ENCODE data around the gene JSRP1.

Gene JSRP1

DNA sequence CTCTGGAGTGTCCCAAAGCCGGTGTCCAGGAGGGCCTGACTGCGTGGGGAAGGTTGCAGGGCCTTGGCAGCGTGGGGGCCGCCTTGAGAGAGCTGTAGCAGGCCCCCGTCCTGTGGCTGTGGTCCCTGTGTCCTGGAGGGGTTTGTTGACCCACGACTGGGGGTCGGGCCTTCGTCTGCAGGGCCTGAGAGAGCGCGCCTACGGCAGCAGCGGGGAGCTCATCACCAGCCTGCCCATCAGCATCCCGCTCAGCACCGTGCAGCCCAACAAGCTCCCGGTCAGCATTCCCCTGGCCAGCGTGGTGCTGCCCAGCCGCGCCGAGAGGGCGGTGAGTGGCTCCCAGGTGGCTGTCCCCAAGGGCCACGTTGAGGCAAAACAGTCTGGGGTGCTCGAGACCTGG lies 38.6 kb downstream of the JSRP1 start:
- Histone ChIP-seq H3K4me3 (ENCODE audit: low read length) (no peak overlapping the region), H3K79me2 (ENCODE audit: control insufficient read depth, insufficient read depth, low read length) (no peaks in the 10 kb centered on the region), H3K79me1 (ENCODE audit: low read length) (no peaks in the 10 kb centered on the region), H4K5ac (ENCODE audit: low read length) (no peak overlapping the region), H3K4ac (ENCODE audit: low read depth, low read length) (no peak overlapping the region), H4K8ac (ENCODE audit: low read depth, low read length) (no peak overlapping the region), H2BK5ac (ENCODE audit: low read length) (no peak overlapping the region), H2AK5ac (ENCODE audit: low read length) (no peak overlapping the region), H3K23ac (ENCODE audit: low read length) (no peak overlapping the region), H3K27ac (ENCODE audit: low read depth, low read length) (no peak overlapping the region), H3K4me1 (ENCODE audit: control insufficient read depth, low read depth, low read length) (no peaks in the 10 kb centered on the region), H3K9ac (ENCODE audit: low read length) (no peak overlapping the region), H2BK15ac (replicated peaks; ENCODE audit: low read depth) (no peak overlapping the region), H3K27me3 (ENCODE audit: insufficient read depth, low read length, poor library complexity) (no peaks in the 10 kb centered on the region), H2BK120ac (ENCODE audit: low read depth, low read length) (no peak overlapping the region), H3K4me2 (ENCODE audit: low read length) (no peak overlapping the region), H3K18ac (ENCODE audit: low read length) (no peak overlapping the region), H3K36me3 (ENCODE audit: control insufficient read depth, insufficient read depth, low read length) (peaks cover 8% of the 10 kb centered on the region), H3K56ac (ENCODE audit: low read length) (no peak overlapping the region)
- WGBS (ENCODE audit: extremely low coverage, insufficient coverage, low lambda C conversion rate): no CpG with 5 or more reads among the region's 22 CpGs
- DNase-seq: no peak

DNA sequence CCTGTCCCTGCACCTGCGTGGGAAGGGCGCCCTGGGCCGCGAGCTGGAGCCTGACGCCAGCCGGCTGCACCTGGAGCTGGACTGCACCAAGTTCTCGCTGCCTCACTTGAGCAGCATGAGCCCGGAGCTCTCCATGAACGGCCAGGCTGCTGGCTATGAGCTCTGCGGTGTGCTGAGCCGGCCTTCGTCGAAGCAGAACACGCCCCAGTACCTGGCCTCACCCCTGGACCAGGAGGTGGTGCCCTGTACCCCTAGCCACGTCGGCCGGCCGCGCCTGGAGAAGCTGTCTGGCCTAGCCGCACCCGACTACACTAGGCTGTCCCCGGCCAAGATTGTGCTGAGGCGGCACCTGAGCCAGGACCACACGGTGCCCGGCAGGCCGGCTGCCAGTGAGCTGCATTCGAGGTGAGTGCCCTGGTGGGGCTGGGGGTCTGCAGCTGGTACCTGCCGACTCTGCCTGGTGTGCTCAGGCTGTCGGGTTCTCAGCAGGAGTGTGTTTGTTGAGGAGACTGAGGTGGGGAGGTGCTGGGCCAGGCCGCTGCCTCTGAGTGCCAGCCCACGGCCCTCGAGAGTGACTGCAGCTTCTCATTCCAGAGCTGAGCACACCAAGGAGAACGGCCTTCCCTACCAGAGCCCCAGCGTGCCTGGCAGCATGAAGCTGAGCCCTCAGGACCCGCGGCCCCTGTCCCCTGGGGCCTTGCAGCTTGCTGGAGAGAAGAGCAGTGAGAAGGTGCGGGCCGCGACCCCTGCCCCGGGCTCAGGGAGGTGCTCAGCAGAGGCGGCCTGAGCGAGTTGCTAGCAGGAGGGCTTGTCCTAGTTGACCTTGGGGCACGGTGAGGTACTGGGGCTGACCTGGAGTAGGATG lies 39.6 kb downstream of the JSRP1 start:
- DNase-seq: no peak
- Histone ChIP-seq H3K4me2 (ENCODE audit: low read length) (no peak overlapping the region), H3K4me1 (ENCODE audit: control insufficient read depth, low read depth, low read length) (no peaks in the 10 kb centered on the region), H3K9ac (ENCODE audit: low read length) (no peak overlapping the region), H4K8ac (ENCODE audit: low read depth, low read length) (no peak overlapping the region), H2BK15ac (replicated peaks; ENCODE audit: low read depth) (no peak overlapping the region), H3K27ac (ENCODE audit: low read depth, low read length) (no peak overlapping the region), H3K18ac (ENCODE audit: low read length) (no peak overlapping the region), H3K23ac (ENCODE audit: low read length) (no peak overlapping the region), H3K4ac (ENCODE audit: low read depth, low read length) (no peak overlapping the region), H3K56ac (ENCODE audit: low read length) (no peak overlapping the region), H4K5ac (ENCODE audit: low read length) (no peak overlapping the region), H2BK120ac (ENCODE audit: low read depth, low read length) (no peak overlapping the region), H3K4me3 (ENCODE audit: low read length) (no peak overlapping the region), H3K79me2 (ENCODE audit: control insufficient read depth, insufficient read depth, low read length) (no peaks in the 10 kb centered on the region), H3K79me1 (ENCODE audit: low read length) (no peaks in the 10 kb centered on the region), H3K27me3 (ENCODE audit: insufficient read depth, low read length, poor library complexity) (no peaks in the 10 kb centered on the region), H2BK5ac (ENCODE audit: low read length) (no peak overlapping the region), H3K36me3 (ENCODE audit: control insufficient read depth, insufficient read depth, low read length) (peaks cover 11% of the 10 kb centered on the region), H2AK5ac (ENCODE audit: low read length) (no peak overlapping the region)
- WGBS (ENCODE audit: extremely low coverage, insufficient coverage, low lambda C conversion rate): no CpG with 5 or more reads among the region's 43 CpGs

DNA sequence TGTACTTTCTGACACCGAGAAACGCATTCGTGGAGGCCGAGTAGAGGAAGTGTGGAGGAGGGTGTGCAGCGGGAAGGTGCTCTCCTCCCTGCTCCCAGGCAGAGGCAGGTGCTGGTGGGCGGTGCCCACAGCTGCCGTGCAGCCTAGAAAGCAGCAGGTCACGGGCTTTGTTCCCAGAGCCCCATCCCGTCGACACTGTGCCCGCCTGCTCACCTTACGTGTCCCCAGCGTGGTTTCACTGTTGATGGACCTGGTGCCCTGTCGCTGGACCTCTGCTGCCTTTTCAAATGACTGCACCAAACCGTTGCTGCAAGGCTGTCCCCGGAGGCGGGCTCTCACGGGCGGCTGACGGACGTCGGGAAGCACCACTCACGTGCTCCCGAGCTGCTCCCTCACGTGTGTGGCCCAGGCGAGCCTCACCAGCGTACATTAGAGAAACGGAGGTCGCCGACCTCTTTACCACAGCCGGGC lies 40.9 kb downstream of the JSRP1 start:
- Histone ChIP-seq H3K4me2 (ENCODE audit: low read length) (no peak overlapping the region), H3K79me1 (ENCODE audit: low read length) (no peaks in the 10 kb centered on the region), H3K4me3 (ENCODE audit: low read length) (no peak overlapping the region), H3K79me2 (ENCODE audit: control insufficient read depth, insufficient read depth, low read length) (no peaks in the 10 kb centered on the region), H2AK5ac (ENCODE audit: low read length) (no peak overlapping the region), H4K8ac (ENCODE audit: low read depth, low read length) (no peak overlapping the region), H2BK120ac (ENCODE audit: low read depth, low read length) (no peak overlapping the region), H3K18ac (ENCODE audit: low read length) (no peak overlapping the region), H3K27ac (ENCODE audit: low read depth, low read length) (no peak overlapping the region), H2BK15ac (replicated peaks; ENCODE audit: low read depth) (no peak overlapping the region), H3K4ac (ENCODE audit: low read depth, low read length) (no peak overlapping the region), H3K23ac (ENCODE audit: low read length) (no peak overlapping the region), H3K36me3 (ENCODE audit: control insufficient read depth, insufficient read depth, low read length) (peaks cover 11% of the 10 kb centered on the region), H3K56ac (ENCODE audit: low read length) (no peak overlapping the region), H3K27me3 (ENCODE audit: insufficient read depth, low read length, poor library complexity) (no peaks in the 10 kb centered on the region), H3K4me1 (ENCODE audit: control insufficient read depth, low read depth, low read length) (no peaks in the 10 kb centered on the region), H4K5ac (ENCODE audit: low read length) (no peak overlapping the region), H3K9ac (ENCODE audit: low read length) (no peak overlapping the region), H2BK5ac (ENCODE audit: low read length) (no peak overlapping the region)
- DNase-seq: peak; percentile 26
- WGBS (ENCODE audit: extremely low coverage, insufficient coverage, low lambda C conversion rate): no CpG with 5 or more reads among the region's 31 CpGs

DNA sequence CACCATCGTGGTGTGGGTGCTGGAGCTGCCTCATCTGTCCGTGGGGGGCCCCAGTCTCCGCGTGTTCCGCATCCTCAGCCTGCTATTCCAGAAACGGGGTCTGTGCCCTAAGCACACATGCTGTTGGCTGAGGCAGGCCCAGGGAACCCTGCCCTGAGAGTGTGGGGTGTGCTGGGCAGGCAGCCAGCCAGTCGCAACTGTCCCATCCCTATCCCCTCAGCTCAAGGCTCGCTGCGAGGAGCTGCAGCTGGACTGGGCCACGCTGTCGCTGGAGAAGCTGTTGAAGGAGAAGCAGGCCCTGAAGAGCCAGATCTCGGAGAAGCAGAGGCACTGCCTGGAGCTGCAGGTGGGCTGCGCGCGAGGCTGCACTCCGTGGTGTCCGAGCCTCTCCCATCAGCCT lies 42.0 kb downstream of the JSRP1 start:
- DNase-seq: no peak
- H3K4me3 ChIP-seq (ENCODE audit: low read length): no peak overlapping the region
- H3K27me3 ChIP-seq (ENCODE audit: insufficient read depth, low read length, poor library complexity): no peaks in the 10 kb centered on the region
- no peak overlapping the region for H3K56ac ChIP-seq (ENCODE audit: low read length)
- H4K5ac ChIP-seq (ENCODE audit: low read length): no peak overlapping the region
- H2BK5ac ChIP-seq (ENCODE audit: low read length): no peak overlapping the region
- no peaks in the 10 kb centered on the region for H3K4me1 ChIP-seq (ENCODE audit: control insufficient read depth, low read depth, low read length)
- H3K9ac ChIP-seq (ENCODE audit: low read length): no peak overlapping the region
- no peak overlapping the region for H2BK15ac ChIP-seq (replicated peaks; ENCODE audit: low read depth)
- H3K79me2 ChIP-seq (ENCODE audit: control insufficient read depth, insufficient read depth, low read length): no peaks in the 10 kb centered on the region
- no peak overlapping the region for H3K18ac ChIP-seq (ENCODE audit: low read length)
- H3K4me2 ChIP-seq (ENCODE audit: low read length): no peak overlapping the region
- H3K79me1 ChIP-seq (ENCODE audit: low read length): no peaks in the 10 kb centered on the region
- H3K23ac ChIP-seq (ENCODE audit: low read length): no peak overlapping the region
- no peak overlapping the region for H3K4ac ChIP-seq (ENCODE audit: low read depth, low read length)
- WGBS (ENCODE audit: extremely low coverage, insufficient coverage, low lambda C conversion rate): no CpG with 5 or more reads among the region's 17 CpGs
- H3K27ac ChIP-seq (ENCODE audit: low read depth, low read length): no peak overlapping the region
- H2AK5ac ChIP-seq (ENCODE audit: low read length): no peak overlapping the region
- peaks cover 11% of the 10 kb centered on the region for H3K36me3 ChIP-seq (ENCODE audit: control insufficient read depth, insufficient read depth, low read length)
- H2BK120ac ChIP-seq (ENCODE audit: low read depth, low read length): no peak overlapping the region
- no peak overlapping the region for H4K8ac ChIP-seq (ENCODE audit: low read depth, low read length)

DNA sequence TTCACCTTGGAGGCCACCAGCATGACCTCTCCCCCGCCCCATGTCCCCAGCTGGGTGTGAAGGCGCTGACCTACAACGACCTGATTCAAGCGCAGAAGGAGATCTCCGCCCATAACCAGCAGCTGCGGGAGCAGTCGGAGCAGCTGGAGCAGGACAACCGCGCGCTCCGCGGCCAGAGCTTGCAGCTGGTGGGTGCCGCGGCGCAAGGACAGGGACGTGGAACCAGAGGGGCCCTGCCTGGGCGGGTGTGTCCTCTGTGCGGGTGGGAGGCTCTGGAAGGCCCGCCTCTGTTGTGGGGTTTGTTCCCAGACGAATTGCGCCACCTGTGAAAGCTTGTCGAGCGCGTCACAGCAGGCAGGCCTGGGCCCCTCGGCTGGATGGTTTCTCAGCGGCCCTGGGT lies 42.4 kb downstream of the JSRP1 start:
- H2BK15ac ChIP-seq (replicated peaks; ENCODE audit: low read depth): no peak overlapping the region
- no peak overlapping the region for H4K5ac ChIP-seq (ENCODE audit: low read length)
- H3K4me3 ChIP-seq (ENCODE audit: low read length): no peak overlapping the region
- WGBS (ENCODE audit: extremely low coverage, insufficient coverage, low lambda C conversion rate): no CpG with 5 or more reads among the region's 26 CpGs
- H4K8ac ChIP-seq (ENCODE audit: low read depth, low read length): no peak overlapping the region
- H3K79me2 ChIP-seq (ENCODE audit: control insufficient read depth, insufficient read depth, low read length): no peaks in the 10 kb centered on the region
- no peak overlapping the region for H2BK5ac ChIP-seq (ENCODE audit: low read length)
- no peak overlapping the region for H3K4me2 ChIP-seq (ENCODE audit: low read length)
- DNase-seq: no peak
- no peak overlapping the region for H3K56ac ChIP-seq (ENCODE audit: low read length)
- no peak overlapping the region for H3K4ac ChIP-seq (ENCODE audit: low read depth, low read length)
- H3K79me1 ChIP-seq (ENCODE audit: low read length): no peaks in the 10 kb centered on the region
- no peak overlapping the region for H3K23ac ChIP-seq (ENCODE audit: low read length)
- no peak overlapping the region for H2BK120ac ChIP-seq (ENCODE audit: low read depth, low read length)
- no peak overlapping the region for H2AK5ac ChIP-seq (ENCODE audit: low read length)
- H3K4me1 ChIP-seq (ENCODE audit: control insufficient read depth, low read depth, low read length): no peaks in the 10 kb centered on the region
- H3K36me3 ChIP-seq (ENCODE audit: control insufficient read depth, insufficient read depth, low read length): peaks cover 11% of the 10 kb centered on the region
- no peak overlapping the region for H3K9ac ChIP-seq (ENCODE audit: low read length)
- H3K27me3 ChIP-seq (ENCODE audit: insufficient read depth, low read length, poor library complexity): no peaks in the 10 kb centered on the region
- no peak overlapping the region for H3K27ac ChIP-seq (ENCODE audit: low read depth, low read length)
- no peak overlapping the region for H3K18ac ChIP-seq (ENCODE audit: low read length)
